Gastroesophageal sphincter (tissue), 4 donors: ENCODE results near the gene DOCK9. TPM values are rescaled to one million over a fixed set of nuclear protein-coding genes. Genes with fewer than 3 reads are reported as not detected.
A peak's percentile ranks its signal among the peaks of the same experiment; 100 is the strongest.

Experiments
- ATAC-seq: fragments of 150-250 bp; one replicate; pipeline ENCODE4 v1.9.1; 2016; ENCODE audit warnings: mild to moderate bottlenecking, moderate library complexity
- H3K27ac ChIP-seq, 4 donors: fragments of 200-600 bp; sonication (generic) in 3 of 4; 1 replicate in 3 of 4; 2 replicates in 1 of 4; pipeline ENCODE4 v1.5.1; 2016 to 2019
- H3K27me3 ChIP-seq: fragments of 200-600 bp; sonication (generic); one replicate; pipeline ENCODE4 v1.5.1; 2019
- H3K36me3 ChIP-seq, 2 donors: fragments of 200-600 bp; sonication (generic); one replicate each; pipeline ENCODE4 v1.5.1; 2019; ENCODE audit warnings: control low read depth in 1 of 2
- H3K4me1 ChIP-seq, 3 donors: fragments of 200-600 bp; sonication (generic); 1 replicate in 2 of 3; 2 replicates in 1 of 3; pipeline ENCODE4 v1.5.1; 2016 to 2019; ENCODE audit warnings: control low read depth in 2 of 3
- H3K4me3 ChIP-seq, 2 donors: fragments of 200-600 bp; sonication (generic); one replicate each; pipeline ENCODE4 v1.5.1; 2019; ENCODE audit warnings: mild to moderate bottlenecking in 1 of 2, moderate library complexity in 1 of 2
- H3K9me3 ChIP-seq, 3 donors: fragments of 200-600 bp; sonication (generic); one replicate each; pipeline ENCODE4 v1.5.1; 2017 to 2019; ENCODE audit warnings: control low read depth in 2 of 3
- CTCF ChIP-seq, 4 experiments: fragments of 200-600 bp in 2 of 4; fragments of 450-650 bp in 2 of 4; sonication (generic) in 1 of 4; IDR thresholded peaks; one replicate each; pipeline ENCODE4 v1.5.1; 2017 to 2019; ENCODE audit warnings: antibody characterized with exemption in 4 of 4, mild to moderate bottlenecking in 2 of 4, moderate library complexity in 2 of 4
- EP300 ChIP-seq: sonication (generic); formaldehyde crosslinking; IDR thresholded peaks from one replicate; pipeline ENCODE4 v1.6.1; 2017; ENCODE audit warnings: antibody characterized with exemption, mild to moderate bottlenecking
- POLR2A ChIP-seq, 2 donors: fragments of 450-650 bp; IDR thresholded peaks; one replicate each; pipeline ENCODE4 v1.6.1; 2017; ENCODE audit warnings: antibody characterized with exemption in 2 of 2, mild to moderate bottlenecking in 2 of 2, moderate library complexity in 1 of 2
- POLR2AphosphoS5 ChIP-seq: sonication (generic); formaldehyde crosslinking; IDR thresholded peaks from one replicate; pipeline ENCODE4 v1.6.1; 2017; ENCODE audit warnings: antibody characterized with exemption
- WGBS, 2 donors: methylation state at CpG; one replicate each; pipeline ENCODE4 v1.1.5; 2018; ENCODE audit warnings: low coverage in 1 of 2; 5-methylcytosine and 5-hydroxymethylcytosine counted together
- total RNA-seq, 4 donors: library from RNA; depleted of rRNA; stranded (reverse); fragments of >200 nt; gene quantifications; one replicate each; pipeline ENCODE4 v1.1.0, GENCODE V29; 2016

DOCK9 gene
- total RNA-seq, 4 donors from 2014 or later, result 84.1 to 203 (median 150) TPM

DNA sequence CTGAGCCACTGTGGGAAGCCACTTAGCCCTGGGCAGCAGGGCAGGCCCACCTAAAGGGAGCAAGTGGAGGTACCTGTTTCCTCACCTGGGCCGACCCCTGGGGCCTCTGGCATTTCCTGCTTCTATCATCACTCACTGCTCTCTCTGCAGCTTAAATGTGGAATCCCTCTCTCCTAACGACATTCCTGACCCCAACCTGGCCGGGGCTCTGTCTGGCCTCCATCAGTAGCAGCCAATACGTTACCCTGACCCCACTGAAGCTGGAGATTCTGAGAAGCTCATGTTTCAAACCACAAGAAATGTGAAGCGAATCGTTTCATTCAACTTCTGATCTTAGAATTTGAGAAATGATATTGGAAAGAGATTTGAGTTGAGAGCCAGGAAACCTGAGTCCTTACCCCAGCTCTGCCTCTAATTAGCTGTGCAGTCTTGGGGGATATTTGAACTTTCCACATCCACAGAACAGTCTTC is 39.9 kb downstream of the DOCK9 start:
- Histone ChIP-seq H3K9me3 (peaks cover 0 to 13% (median 0%) of the 10 kb centered on the region in 3 donors), H3K4me1 (peaks cover 0 to 57% (median 37%) of the 10 kb centered on the region in 3 donors), H3K36me3 (no peaks in the 10 kb centered on the region), H3K27me3 (no peaks in the 10 kb centered on the region), H3K4me3 (no peak overlapping the region), H3K27ac (peak overlapping the region in 3 of 4 donors; percentile 35 to 71 (median 67))
- 30 to 64% methylated on average over 2 to 3 of the region's 6 CpGs for WGBS, 2 donors
- ATAC-seq, result no peak
- no peak for TF ChIP-seq EP300
- no peak for TF ChIP-seq POLR2AphosphoS5
- no peak for TF ChIP-seq CTCF (IDR thresholded peaks at IDR 0.05)
- TF ChIP-seq POLR2A (IDR thresholded peaks at IDR 0.05), result no peak

- no peaks in the 10 kb centered on the region for H3K27me3 ChIP-seq
- no peak overlapping the region for H3K27ac ChIP-seq
- no peak for ATAC-seq
- TF ChIP-seq POLR2AphosphoS5, result no peak
- no peak for TF ChIP-seq EP300
- no peak for TF ChIP-seq POLR2A (IDR thresholded peaks at IDR 0.05)
- no peak for TF ChIP-seq CTCF (IDR thresholded peaks at IDR 0.05)
- no peaks in the 10 kb centered on the region for H3K36me3 ChIP-seq
- H3K9me3 ChIP-seq, result peaks cover 0 to 13% (median 0%) of the 10 kb centered on the region in 3 donors
- 95 to 100% methylated on average over 3 of the region's 3 CpGs for WGBS, 2 donors
- no peak overlapping the region for H3K4me3 ChIP-seq
- peaks cover 0 to 32% (median 16%) of the 10 kb centered on the region in 3 donors for H3K4me1 ChIP-seq
These were observed 43.6 kb downstream of the DOCK9 start for GRCh38 chr13:98934243-98934642.

- Histone ChIP-seq H3K4me1 (peaks cover 0 to 18% (median 0%) of the 10 kb centered on the region in 3 donors), H3K27ac (peak overlapping the region in 3 of 4 donors; percentile 23 to 52 (median 36)), H3K36me3 (no peaks in the 10 kb centered on the region), H3K27me3 (no peaks in the 10 kb centered on the region), H3K9me3 (peaks cover 0 to 13% (median 0%) of the 10 kb centered on the region in 3 donors), H3K4me3 (no peak overlapping the region)
- ATAC-seq, result no peak
- no peak for TF ChIP-seq CTCF (IDR thresholded peaks at IDR 0.05)
- TF ChIP-seq EP300, result no peak
- no peak for TF ChIP-seq POLR2AphosphoS5
- no peak for TF ChIP-seq POLR2A (IDR thresholded peaks at IDR 0.05)
- WGBS, 2 donors, result 69 to 74% methylated on average over 7 to 8 of the region's 8 CpGs
These were observed 47.7 kb downstream of the DOCK9 start for GRCh38 chr13:98930151-98930591.

DNA sequence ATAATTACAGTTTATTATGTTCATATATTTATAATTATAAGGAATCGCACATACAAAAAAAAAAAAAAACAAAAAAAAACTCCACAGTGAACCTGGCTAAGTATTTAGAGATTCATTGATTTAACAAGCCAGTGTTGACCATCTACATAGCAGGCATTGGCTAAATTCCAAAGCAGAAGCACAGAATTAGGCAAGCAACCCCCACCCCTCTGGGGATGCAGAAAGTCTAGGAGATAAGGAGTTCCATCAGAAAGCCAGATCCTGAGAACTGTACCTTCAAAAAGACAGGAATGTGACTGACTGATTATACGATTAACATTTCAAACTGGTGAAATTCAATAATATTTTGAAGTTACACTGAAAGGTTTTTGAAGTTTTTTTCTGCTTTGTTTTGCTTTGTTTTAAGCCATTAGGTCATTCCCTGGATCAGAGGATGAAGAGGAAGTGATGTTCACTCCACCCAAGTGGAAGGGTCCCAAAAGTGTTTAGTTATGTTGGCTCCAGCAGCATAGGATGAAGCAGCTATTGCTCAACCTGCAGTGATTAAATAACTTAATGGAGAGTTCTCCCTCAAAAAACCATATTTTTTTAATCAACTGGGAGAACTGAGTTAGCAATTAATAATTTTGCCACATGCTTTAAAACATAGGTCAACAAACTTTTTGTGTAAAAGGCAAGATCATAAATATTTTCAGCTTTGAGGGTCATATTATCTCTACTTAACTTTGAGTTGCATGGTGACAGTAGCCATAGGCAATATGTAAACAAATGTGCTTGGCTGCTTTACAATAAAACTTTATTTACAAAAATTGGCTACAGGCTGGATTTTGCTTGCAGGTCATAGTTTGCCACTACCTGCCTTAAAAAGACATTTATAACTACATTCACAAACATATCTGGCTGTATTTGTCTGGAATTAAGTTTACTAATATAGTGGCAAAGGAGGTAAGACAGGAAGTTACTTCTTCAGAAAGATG is 49.6 kb downstream of the DOCK9 start:
- Histone ChIP-seq H3K9me3 (no peaks in the 10 kb centered on the region), H3K27me3 (no peaks in the 10 kb centered on the region), H3K4me1 (peaks cover 0 to 35% (median 0%) of the 10 kb centered on the region in 3 donors), H3K4me3 (no peak overlapping the region), H3K27ac (peak overlapping the region in 2 of 4 donors; percentile 47 to 58), H3K36me3 (no peaks in the 10 kb centered on the region)
- TF ChIP-seq CTCF (IDR thresholded peaks at IDR 0.05) (no peak), EP300 (no peak), POLR2AphosphoS5 (no peak), POLR2A (IDR thresholded peaks at IDR 0.05) (no peak)
- ATAC-seq, result peak; percentile 91
- WGBS, 2 donors, result 29 to 75% methylated on average over 1 to 2 of the region's 2 CpGs
